GM18508 (cell line): ENCODE data around the gene PTPRN2.
"Not testable (repeated sequence)": the region's sequence is repeated elsewhere in the genome, so short reads cannot be mapped to it uniquely, and the experiment has no call there.

Experiments
- ATAC-seq: cut with Tn5 transposase; IDR thresholded peaks from one replicate; pipeline ENCODE4 v1.9.1; 2021; ENCODE audit warnings: moderate number of reproducible peaks; ENCODE audit not compliant: insufficient read depth, unreplicated experiment

Gene PTPRN2

DNA sequence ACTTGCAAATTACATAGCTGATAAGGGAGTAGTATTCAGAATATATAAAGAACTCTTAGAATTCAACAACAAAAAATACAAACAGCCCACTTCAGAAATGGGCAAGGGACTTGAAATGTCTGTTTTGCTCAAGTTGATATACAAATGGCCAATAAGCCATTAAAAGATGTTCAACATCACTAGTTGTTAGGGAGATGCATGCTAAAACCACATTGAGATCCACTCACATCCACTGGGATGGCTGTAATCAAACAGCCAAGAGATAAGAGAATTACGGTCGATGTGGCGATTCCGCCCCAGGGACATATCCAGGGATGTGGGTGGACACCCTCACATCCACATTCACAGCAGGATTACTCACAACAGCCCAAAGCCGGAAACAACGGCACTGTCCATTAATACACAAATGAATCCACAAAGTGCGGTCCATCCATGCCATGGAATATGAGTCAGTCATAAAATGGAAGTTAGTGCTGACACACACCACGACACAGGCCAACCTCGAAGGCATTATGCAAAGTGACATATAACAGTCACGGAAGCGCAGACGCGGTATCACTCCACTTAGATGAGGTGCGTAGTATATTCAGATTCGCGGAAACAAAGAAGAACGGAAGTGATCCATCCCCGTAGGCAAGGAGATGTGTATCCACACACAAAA, 1023.0 kb downstream of the PTPRN2 start:
- no peak for ATAC-seq

DNA sequence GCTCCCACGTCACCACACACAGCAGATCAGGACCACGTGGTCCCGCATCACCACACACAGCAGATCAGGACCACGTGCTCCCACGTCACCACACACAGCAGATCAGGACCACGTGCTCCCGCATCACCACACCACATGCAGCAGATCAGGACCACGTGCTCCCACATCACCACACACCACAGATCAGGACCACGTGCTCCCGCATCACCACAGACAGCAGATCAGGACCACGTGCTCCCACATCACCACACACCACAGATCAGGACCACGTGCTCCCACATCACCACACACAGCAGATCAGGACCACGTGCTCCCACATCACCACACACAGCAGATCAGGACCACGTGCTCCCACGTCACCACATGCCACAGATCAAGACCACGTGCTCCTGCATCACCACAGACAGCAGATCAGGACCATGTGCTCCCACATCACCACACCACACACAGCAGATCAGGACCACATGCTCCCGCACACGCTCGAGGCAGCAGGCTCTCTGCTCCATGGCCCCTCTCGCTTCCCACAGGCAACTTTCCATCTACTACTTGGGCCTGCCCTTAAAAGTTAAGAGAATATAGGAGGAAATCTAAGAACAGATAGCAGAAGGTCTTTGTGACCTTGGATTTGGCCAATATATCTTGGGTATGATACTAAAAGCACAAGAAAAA, 1024.0 kb downstream of the PTPRN2 start:
- ATAC-seq = not testable (repeated sequence)

DNA sequence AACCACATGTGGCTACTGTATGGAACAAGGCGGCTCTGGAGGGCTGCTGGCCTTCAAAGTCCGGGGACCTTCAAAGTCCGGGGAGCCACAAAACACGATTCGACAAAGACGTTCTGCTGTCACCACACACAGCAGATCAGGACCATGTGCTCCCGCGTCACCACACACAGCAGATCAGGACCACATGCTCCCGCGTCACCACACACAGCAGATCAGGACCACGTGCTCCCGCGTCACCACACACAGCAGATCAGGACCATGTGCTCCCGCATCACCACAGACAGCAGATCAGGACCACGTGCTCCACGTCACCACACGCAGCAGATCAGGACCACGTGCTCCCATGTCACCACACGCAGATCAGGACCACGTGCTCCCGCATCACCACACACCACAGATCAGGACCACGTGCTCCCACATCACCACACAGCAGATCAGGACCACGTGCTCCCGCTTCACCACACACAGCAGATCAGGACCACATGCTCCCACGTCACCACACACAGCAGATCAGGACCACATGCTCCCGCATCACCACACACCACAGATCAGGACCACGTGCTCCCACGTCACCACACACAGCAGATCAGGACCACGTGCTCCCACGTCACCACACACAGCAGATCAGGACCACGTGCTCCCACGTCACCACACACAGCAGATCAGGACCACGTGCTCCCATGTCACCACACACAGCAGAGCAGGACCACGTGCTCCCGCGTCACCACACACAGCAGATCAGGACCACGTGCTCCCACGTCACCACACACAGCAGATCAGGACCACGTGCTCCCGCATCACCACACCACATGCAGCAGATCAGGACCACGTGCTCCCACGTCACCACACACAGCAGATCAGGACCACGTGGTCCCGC, 1024.9 kb downstream of the PTPRN2 start:
- not testable (repeated sequence) for ATAC-seq

DNA sequence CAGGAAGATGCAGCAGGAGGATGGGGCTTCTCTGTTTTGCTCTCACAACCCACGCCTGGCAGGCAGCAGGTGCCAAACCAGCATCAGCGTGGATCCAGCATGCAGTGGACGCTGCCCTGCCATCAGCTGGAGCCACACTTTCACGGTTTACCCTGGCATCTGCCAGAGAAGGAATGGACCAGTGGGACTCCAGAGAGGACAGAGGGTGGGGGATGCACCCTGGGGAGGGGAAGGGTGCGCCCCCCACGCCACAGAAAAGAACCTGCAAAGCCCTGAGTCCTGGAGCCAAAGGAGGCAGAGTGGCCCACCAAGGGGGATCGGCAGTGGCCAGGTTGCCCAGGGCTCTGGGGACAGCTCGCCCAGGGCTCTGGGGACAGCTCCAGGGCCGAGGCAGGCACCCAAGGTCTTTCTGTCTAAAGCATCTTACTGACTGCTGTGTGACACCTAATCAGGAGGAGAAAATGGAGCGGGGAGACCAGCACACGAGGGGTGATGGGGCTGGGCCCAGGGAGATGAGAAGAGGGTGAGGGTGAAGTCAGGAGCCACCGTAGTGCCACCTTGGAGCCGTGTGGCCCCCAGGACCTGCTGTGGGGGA, 1025.7 kb downstream of the PTPRN2 start:
- no peak for ATAC-seq

DNA sequence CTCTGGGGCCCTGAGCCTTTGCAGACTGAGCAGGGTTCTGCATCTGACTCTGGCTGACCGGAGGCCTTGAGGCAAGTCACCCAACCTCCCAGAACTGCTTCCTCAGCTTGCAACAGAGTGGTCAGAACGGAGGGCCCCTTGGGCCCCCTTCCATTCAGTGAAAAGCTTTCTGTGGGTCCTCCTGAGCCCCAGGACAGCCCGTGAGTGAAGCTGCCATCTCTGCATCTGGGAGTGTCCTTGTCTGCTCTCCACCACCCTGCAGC, 1026.2 kb downstream of the PTPRN2 start:
- no peak for ATAC-seq

DNA sequence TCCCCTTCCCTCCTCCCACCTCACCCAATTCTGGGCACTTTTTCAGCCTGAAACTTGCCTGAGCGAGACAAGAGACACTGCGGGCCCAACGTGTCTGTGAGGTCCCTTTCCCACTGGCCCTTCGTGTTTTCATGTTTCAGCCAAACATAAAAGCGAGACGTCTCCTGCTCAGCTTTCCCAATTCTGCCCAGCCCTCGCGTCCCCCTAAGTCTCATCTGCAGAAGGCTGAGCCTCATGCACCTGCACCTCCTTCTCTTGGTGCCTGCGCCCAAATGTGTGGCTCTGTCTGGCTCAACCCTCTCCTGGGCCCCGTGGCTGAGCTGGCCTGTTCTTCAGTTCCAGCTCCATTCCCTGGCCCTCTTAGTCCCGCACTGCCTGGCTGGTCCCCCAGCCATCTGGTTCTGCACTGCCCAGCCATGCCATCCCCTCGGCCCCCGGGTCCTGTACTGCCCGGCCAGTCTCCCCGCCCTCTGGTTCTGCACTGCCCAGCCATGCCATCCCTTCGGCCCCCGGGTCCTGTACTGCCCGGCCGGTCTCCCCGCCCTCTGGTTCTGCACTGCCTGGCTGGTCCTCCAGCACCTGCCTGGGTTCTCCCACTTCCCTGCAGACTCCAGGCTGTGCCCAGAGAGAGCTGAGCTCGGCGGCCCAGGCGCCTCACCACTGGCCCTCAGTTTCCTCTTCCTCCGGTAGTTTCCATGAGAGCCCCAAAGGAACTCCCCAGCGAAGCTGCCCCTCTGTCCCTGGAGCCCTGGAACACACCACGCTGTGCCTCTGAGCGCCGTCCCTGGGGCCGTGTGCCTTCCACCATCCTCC, 1026.7 kb downstream of the PTPRN2 start:
- no peak for ATAC-seq

DNA sequence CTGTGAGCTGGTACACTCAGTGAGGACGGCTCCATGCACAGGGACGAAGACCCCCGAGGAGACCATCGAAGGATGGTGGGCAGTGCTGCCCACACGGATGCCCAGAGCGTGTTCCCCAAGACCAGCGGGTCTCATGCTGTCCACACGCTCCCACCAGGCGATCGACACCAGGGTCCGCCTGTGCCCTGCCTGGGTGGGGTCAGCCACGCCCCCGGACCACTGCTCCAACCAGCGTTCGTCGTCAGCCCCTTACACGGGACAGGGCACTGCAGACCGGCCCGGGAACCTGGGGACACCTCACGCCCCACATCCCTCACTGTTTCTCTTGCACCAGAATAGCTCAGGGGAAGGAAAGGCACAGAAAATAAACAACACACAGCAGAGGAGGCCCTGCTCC, 1027.4 kb downstream of the PTPRN2 start:
- ATAC-seq = no peak

DNA sequence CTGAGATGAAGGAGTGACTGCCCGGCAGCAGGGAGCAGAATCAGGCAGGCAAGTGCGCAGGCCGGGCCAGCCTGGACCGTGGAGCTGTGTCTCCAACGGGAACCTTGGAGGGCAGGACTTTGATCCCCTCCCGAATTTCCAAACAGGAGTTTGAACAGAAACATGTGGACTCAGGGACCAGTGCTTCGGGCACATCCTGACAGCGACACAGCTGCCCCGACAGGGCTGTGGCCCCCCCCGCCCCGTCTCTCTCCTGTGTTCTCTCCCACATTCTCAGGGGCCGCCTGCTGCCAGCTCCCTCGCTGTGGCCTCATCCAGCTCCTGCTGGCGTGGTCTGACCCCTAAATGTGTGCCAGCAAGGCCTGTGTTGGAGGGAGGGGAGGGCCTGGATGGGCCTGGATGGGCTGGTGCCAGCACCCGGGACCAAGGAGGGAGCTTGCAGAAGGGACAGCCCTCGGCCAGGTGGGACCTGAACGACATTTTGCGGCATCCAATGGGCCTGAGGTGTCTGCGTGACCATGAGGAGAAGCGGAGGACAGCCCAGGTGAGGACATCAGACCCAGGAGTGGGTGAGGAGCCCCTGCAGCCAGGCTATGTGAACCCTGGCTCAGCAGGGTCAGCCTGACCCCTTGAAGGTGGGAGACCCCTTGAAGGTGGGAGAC, 1027.9 kb downstream of the PTPRN2 start:
- no peak for ATAC-seq

DNA sequence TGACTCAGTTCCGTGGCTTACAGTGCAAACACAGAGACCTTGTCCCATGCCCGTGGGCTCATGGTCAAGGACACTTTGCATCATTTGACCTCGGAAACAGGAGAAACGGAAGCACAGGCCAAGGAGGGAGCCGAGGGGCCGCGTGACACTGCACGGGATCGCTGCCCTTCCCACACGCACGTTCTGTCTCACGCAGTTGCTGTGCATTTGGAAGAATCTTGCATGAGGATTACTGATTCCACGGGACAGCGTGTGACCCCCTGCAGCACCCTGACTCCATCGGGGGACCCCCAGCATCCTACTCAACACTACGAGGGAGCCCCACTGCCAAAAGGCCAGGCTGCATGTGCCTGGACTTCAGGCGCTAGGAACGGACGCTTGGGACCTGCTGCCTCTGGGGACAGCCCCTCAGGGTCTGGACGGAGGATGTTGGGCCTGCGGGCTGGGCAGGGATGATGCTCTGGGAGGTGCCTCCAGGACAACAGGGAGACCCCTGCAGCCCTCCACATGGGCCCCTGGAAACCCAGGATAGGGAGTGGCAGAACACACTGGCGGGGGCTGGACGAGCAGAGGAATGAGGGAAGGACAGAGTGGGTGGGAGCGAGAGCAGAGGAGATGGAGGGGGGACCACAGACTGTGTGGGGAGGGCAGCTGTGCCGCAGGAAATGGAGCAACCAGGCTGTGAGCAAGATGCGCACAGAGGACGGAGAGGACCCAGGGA, 1028.6 kb downstream of the PTPRN2 start:
- no peak for ATAC-seq

DNA sequence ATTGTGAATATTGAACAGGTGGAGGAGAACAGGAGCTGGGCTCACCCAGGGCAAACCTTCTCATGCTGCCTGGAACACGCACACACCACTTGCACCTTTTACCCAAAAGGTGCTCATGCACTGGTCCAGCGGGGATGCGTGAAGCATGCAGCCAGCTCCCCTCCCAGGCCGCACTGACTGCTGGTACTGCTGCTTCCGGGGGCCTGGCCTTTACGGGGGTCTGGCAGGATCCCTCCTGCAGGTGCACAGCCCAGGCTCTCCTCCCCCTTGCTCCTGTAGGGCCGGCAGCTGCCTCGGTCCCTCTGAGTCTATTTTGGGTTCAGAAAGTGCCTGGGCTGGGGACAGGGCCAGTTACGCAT, 1029.1 kb downstream of the PTPRN2 start:
- ATAC-seq = no peak

DNA sequence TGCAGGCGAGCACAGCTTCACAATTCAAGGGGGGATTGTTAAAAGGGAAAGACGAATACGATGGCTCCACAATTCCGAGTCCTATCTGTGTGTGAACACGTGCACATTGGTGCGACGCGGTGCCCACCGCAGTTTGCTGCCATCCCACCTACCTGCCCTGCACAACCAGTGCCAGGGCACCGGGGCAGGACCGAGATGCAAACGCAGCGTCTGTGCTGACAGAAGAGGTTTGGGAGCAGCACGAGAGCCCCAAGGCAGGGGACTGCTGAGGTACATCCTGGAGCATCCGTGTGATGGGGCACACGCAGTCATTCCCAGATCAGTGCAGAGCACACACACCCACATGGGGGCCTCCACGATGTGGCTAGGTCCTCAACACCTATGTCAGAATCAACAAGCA, 1029.6 kb downstream of the PTPRN2 start:
- no peak for ATAC-seq

DNA sequence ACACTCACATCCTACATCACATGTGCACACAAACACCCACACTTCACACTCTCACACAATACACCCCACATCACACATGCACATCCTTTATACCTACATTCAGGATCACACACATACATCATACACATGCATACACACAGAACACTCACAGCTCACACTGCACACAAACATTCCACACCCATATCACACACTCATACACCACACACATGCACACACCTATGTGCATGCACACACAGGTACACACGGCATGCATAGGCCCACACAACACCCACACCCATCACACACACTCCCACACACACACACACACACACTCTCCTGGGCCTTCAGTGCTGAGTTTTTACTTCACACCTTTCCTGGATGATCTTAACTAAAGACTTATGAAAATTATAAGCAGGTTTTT, 1030.4 kb downstream of the PTPRN2 start:
- no peak for ATAC-seq

DNA sequence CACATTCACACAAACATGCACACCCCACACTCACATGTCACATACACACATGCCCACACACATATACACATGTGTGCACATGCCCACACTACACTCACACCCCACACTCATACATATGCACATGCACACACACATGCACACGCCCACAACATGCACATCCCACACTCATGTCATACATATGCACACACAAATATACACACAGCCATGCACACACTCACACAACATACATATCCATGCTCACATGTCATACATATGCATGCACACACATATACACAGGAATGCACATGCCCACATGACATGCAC, 1031.0 kb downstream of the PTPRN2 start:
- no peak for ATAC-seq

DNA sequence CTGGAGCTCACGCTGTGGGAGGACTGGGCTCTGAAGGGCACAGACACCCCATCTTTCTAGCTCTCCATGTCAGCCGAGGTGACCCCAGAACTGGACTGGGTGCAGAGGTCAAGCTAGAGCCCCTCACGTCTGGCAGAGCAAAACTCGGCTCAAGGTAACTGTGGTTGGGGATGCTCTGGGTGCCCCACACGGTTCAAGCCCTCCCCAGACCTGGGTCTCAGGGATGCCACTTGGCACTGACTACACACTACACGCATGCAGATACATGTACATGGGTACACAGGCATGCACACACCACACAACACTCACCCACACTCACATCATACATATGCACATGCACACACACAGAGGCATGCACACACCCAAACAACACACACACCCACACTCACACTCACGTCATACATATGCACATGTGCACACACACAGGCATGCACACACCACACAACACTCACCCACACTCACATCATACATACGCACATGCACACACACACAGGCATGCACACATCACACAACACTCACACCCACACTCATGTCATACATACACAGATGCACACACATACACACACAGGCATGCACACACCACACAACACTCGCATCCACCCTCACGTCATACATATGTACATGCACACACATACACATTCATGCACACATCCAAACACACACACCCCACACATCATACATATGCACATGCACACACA, 1031.5 kb downstream of the PTPRN2 start:
- ATAC-seq = no peak

DNA sequence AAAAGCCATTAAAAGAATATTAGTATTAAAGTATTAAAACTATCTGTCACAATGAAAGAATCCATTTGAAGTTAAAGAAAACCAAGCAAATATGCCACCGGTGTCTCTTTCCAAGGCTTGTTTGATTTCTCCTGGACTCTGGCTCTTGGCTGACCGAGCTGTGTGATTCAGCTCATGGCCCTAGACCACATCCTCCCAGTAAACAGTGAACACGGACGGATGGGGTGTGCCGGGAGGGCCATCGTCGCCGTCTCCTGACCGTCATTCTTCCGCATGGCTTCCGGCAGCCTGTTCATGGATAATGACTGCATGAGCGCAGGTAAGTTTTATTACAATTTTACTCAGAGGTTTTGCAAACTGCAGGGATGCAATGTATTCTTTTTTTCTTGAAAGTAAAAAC, 1032.3 kb downstream of the PTPRN2 start:
- ATAC-seq = no peak

DNA sequence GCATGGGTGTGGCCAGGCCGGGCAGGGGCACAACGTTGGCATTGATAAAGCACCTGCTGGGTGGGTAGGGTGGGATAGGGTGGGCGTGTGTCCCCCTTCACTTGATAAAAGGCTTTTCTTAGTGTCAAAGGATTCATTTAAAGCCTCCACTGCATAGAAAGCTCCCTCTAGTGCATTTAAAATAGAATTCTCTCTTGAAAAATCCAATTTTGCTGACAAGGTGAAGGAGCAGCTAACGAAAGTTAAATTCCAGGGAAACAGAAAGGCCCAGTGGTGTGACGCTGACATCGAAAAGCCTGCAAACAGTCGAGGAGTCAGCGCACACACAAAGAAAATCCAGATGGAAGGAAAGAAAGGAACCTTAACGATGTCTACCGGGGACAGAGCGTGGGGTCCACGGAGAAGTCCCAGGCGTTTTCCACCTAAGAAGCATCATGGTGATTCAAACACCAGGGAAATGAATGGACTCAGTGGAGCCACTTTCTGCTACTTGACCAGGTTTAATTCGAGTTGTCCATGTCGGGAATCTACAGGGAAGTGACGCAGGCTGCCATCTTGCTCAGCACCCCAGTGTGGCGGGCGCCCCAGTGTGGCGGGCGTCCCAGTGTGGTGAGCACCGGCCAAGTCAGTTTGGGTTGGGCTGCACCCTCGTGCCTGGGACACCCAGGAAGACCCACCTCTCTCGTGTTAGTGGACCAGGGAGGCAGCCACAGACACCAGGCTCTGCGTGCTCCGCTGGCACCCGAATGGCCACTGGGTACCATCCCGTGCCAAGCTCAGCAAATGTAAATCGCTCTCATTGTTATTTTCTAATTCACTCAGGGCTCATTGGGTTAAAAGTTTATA, 1033.0 kb downstream of the PTPRN2 start:
- ATAC-seq = no peak

DNA sequence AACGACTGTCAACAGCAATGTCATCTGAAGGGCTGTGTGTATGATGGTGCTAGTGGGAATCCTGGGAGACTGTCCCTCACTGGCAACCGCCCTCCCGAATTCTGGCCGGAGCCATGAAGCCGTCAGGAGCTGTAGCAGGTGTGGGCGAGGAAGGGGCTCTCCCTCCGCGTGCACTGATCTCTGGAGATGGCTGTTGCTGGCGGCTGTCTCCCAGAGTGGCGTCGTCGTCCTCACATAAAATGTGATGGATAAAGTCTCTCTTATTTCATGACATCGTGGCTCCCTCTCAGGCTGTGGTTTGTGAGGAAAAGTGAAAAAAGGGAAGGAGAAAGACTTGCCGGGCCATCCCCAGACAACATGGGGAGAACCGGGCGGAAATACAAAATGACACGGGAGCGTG, 1034.4 kb downstream of the PTPRN2 start:
- no peak for ATAC-seq
